ENCODE results near the gene DENND1C.

The DENND1C gene

DNA sequence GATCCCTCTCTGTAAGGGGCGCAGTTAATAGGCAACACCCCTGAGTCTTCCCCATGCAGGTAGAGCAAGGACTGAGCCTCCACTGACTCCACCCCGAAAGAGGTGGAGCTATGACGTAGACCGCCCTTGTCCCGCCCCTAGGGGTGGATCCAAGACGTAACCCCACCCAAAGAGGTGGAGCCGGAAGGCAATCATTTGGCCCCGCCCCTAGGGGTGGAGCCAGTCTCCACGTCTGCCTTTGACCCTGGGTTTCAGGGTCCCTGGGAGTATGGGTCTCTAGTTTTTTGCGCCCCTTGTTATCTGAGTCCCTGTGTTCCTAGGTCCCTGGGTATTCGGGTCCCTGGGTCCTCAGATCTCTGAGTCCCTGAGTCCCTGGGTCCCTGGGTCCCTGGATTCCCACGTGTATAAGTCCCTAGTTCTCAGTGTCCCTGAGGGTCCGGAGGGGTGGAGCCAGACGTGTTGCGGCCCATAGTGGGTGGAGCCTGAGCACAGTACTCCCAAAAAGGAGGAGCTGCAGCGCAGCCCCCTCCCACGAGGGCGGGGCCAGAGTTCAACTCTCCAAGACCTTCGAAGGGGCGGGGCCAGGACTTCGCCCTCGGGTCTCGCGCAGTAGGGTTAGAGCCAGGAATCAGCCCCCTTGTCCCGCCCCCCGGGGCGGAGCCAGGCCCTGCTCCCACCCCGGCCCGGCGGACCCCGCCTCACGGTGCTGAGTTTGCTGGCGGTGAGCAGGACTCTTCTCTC lies 5.3 kb downstream of the DENND1C start:
- peak; percentile 64 for DNase-seq

DNA sequence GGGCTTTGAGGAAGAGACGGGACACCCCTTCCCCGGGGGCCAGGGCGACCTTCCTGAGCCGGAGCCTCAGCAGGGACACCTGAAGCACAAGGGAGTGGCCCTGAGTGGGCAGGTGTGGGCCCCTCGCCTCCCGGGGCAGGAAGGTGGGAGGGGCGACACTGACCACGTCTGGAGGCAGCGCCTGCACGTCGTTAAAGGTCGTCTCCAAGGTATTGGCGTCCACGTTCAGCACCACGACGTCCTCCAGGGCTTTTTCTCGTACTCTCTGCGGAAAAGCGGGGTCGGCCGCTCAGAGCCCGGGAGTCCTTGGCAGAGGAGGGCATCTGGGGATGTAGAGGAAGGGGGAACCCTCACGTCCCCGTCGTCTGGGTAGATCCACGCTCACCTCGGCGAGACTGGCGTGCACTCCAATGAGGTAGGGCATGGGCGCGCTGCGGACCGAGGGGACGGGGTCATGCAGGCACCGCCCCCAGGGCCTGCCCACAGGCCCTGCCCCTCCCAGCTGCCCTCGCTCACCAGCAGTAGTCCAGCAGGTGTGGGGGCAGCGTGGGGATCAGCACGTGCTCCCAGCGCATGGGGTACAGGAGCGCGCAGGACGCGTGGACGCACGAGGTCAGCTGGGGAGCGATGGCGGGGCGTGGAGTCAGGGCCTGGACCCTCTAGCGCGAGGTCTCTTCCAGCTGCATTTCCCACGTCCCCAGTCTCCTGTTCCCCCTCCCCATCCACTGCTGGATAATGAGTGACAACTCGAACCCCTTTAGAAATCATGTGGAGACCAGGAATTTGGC lies 6.1 kb downstream of the DENND1C start:
- DNase-seq: peak; percentile 24

- peak; percentile 27 for DNase-seq
Observed at GRCh38 chr19:6473647-6474046, 7.9 kb downstream of the DENND1C start.

DNA sequence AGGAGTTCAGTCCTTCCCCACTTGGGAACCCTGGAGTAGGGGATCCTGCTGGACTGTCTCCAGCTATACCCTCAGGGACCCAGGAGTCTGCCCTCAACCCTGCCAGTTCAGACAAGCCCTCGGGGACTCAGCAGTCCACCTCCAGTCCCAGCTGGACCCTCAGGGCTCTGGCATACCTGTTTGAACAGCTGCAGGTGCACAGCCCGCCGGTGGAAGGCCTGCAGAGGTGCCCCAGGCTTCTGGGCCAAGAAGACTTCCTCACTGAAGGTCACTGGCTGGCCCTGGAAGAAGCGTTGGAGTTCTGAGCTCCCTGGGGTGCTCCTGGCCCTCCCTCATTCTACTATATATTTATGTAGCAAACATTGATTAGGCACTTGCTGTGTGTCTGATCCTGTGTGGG lies 8.9 kb downstream of the DENND1C start:
- peak; percentile 56 for DNase-seq

DNA sequence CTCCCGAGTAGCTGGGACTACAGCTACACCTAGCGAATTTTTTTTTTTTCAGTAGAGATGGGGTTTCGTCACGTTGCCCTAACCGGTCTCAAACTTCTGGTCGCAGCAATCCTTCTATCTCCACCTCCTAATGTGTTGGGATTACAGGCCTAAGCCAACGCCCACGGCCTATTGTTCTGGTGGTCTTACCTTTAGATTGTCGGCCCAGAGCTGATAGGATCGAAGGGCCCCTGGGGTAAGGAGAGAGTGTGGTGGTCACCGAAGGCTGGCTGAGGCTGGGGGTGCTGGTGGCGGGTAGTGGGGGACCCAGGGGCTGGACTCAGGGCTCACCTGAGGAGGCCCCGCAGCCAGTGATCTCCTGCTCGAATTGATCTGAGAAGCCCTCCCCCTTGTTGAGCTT lies 10.5 kb downstream of the DENND1C start:
- DNase-seq: no peak

- no peak for DNase-seq
Observed at GRCh38 chr19:6470173-6470572, 11.4 kb downstream of the DENND1C start.

- no peak for DNase-seq
Observed at GRCh38 chr19:6467384-6467783, 14.2 kb downstream of the DENND1C start.

GRCh38 chr19:6466526-6467248 lies 14.9 kb downstream of the DENND1C start:
- DNase-seq: no peak

GRCh38 chr19:6465663-6466062 lies 15.9 kb downstream of the DENND1C start:
- DNase-seq: no peak

- DNase-seq: no peak
Observed at GRCh38 chr19:6465006-6465405, 16.6 kb downstream of the DENND1C start.

GRCh38 chr19:6464070-6464873 lies 17.3 kb downstream of the DENND1C start, which contains the start of gene CRB3:
Gene CRB3, plus strand, starts transcription at chr19:6464271. Its CDS starts 431 bp downstream, at chr19:6464702.
- DNase-seq: peak; percentile 95

DNA sequence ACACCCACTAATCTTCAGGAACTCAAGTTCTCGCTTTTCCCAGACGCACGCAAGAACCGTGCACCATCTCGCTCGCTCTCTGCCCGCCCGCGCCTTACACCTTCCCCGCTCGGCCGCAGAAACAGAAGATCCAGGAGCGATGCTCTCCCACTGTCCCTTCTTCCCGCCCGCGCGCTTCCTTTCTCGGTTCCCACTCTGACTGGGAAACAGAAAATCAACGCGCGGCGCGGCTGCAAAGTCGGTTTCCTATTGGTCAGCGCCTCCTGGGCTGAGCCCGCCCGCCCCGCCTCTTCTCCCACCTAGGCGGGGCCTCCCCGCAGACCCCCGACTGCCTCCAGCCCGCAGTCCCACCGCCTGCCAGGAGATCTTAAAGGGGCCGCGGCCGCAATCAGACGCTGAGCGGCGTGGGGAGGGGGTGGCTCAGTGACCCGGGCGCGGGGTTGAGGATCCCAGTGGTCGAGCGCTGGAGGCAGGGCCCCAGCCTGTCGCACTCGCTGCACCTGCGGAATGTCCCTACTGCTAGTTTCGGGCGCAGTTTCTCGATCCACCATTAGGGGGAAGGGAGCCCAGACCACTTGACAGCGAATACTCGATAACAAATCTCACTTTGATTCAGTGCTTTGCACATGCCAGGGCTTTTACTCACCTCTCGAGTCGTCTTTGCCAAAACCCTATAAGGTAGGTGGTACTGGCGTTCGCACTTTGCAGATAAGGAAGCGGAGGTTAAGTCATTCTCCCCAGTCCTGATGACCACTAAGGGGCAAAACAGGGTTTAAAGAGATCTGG lies 21.3 kb downstream of the DENND1C start:
- peak; percentile 98 for DNase-seq

DNA sequence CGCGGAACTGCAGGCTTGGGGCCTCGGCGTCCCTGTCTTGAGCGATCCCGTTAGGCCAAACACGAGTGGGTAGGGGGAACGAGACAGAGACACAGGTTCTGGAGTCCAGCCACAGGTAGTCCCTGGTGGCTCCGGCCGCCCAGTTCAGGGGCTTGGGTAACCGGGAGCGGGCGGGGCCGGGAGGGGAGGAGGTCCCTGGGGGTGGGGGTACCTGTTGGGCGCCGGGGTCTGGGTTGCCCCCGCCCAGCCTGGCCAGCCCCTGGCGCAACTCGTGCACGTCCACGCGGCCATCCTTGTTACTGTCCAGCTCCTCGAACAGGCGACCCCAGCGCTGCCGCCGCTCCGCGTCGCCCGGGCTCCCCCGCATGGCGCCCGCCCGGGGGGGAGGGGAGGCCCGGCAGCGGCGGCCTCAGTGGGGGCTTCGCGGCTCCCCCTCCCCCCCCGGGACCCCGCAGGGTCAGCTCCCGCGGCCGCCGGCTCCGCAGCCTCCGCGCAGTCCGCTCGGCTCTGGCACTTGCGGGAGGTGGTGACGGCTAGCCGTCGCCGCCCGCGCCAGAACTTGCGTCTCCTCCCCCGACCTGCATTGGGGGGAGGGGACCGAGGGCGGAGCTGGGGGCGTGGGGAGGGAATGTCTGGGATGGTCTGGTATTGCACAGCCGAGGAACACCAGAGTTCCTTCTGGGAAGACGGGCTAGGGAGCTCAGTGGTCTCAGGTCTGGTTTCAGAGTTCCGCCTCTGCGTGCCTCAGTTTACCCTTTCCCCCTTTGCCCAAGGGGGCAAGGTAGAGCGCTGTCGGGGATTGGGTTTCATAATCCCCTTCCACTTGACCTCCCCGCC lies 22.1 kb downstream of the DENND1C start, which contains the start of gene SLC25A23:
SLC25A23 (minus strand) TSS at position 531 of the 837 bp plus-strand sequence; CDS start at position 367, 164 bp downstream.
- peak; percentile 85 for DNase-seq

DNA sequence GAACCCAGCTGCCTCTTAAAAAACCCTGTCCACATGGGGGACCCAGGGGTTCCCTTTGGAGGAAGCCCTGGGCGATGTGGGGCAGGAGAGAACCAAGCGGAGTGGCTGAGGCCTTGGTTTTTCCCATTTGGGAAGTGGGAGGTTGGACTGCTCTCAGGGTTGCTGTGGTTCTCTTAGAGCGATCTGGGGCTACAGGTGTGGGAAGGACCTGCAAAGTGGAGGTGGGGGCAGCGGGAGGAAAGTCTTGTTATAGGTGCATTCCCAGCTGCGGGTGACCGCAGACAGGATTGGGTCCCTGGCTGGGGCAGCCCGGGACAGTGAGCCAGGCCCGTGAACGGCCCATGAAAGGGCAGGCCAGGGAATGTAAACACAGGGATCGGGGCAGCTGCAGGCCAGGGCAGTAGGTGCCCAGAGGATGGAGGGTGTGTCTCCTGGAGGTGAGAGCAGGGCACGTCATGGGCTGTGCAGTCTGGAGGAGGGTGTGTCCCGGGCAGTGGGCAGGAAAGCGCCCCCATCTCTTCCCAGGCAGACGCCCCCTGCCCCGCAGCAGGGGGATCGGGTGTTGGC lies 22.8 kb downstream of the DENND1C start:
- peak; percentile 34 for DNase-seq

DNA sequence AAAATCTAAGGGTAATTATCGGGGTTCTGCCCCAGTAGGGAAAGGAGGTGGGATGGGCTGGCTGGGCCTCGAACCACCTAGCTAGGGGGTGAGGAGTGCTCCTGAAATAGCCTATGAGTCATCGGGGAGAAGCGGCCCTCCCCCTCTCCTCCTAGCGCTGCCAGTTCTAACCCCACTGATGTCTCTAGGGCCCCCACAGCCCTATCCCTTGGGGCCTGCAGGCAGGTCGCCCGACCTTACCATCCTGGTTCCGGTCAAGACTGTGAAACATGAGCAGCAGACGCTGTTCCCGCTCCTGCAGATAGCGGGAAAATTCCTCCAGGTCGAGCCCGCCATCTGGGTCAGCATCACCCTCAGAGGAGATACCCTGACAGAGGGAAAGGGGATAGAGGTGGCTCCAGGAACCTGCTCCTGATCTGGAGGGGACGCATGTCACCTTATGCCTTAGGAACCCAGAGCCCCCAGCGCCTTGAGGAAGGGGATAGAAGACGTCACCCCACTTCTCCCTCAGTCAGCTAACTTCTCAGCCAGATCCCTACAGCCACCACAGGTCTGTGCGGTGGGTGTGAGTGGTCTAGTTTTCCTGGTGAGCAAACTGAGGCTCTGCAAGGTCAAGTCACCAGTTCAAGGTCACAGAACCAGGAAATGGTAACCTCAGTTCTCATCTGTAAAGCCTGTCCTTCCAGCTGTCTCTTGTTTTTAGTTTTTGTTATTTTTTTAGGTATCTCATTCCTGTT lies 23.5 kb downstream of the DENND1C start:
- no peak for DNase-seq

- no peak for DNase-seq
Observed at GRCh38 chr19:6455924-6456323, 25.7 kb downstream of the DENND1C start.

DNA sequence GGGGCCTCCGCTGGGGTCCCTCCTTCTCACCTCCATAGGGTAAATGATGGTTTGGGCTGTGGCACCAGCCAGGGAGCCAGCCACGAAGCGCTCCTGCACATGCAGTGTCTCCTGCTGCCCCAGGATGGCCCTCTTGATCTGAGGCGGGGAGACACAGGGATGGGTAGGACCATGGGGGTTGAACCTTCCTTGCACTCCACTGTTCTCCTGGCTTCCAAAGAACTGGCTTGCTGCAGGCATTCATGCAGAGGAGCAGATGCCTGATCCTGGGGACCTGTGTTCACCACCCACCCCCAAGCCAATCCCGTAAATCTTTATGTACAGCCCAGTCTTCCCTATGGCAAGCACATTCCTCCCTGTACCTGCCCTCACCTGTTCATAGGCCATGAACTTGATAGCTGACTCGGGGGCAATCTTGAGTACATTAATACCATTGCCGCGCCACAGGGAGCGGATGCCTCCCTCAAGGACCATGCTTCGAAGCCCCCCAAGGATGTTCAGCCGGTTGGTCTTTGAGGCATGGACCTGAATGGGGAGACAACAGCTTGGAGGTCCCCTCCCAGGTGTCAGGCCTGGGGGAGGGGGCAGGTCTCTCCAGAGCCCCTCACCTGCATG lies 27.5 kb downstream of the DENND1C start:
- DNase-seq: no peak

DNA sequence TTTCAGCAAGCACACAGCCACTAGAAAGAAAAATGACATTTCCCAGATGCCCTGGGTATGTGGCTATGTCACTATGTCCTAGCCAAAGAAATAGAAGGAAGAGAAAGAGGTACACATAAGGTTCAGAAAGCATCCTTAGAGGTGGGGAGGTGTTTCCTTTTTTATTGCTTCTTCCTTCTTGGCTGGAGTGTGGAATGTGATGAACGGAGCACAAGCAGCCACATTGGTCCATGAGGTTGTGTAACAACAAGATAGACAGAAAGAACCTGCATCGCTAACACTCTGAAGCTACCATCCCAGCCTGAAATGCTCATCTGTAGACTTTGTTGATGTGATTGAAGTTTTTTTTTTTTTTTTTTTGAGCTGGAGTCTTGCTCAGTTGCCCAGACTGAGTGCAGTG lies 28.7 kb downstream of the DENND1C start:
- no peak for DNase-seq

- no peak for DNase-seq
Observed at GRCh38 chr19:6452223-6452614, 29.4 kb downstream of the DENND1C start.

All from DMS53 (cell line).